KMS-11 (cell line): ENCODE data around the gene TGFB2.

Source experiments
- H2AFZ ChIP-seq: fragments of 200-600 bp; sonication (generic); 2 replicates; pipeline ENCODE4 v1.6.1; 2016; ENCODE audit warnings: antibody characterized with exemption, mixed run types, low read depth
- H3K27ac ChIP-seq: fragments of 200-600 bp; sonication (generic); 2 replicates; pipeline ENCODE4 v1.6.1; 2016; ENCODE audit warnings: mild to moderate bottlenecking, mixed run types
- H3K27me3 ChIP-seq: fragments of 200-600 bp; sonication (generic); 2 replicates; pipeline ENCODE4 v1.6.1; 2017; ENCODE audit warnings: mild to moderate bottlenecking, low read depth, mixed run types, moderate library complexity; ENCODE audit not compliant: insufficient read depth
- H3K36me3 ChIP-seq: fragments of 200-600 bp; sonication (generic); 2 replicates; pipeline ENCODE4 v1.6.1; 2017; ENCODE audit warnings: mild to moderate bottlenecking, mixed run types; ENCODE audit not compliant: insufficient read depth
- H3K4me1 ChIP-seq: fragments of 200-600 bp; sonication (generic); 2 replicates; pipeline ENCODE4 v1.6.1; 2016; ENCODE audit warnings: mild to moderate bottlenecking, low read depth, mixed run types; ENCODE audit not compliant: poor library complexity, severe bottlenecking
- H3K4me2 ChIP-seq: fragments of 200-600 bp; sonication (generic); 2 replicates; pipeline ENCODE4 v1.7.0; 2016; ENCODE audit warnings: mild to moderate bottlenecking, mixed run types
- H3K4me3 ChIP-seq: fragments of 200-600 bp; sonication (generic); IDR thresholded peaks from 2 replicates; pipeline ENCODE4 v1.6.1; 2017; ENCODE audit warnings: low read depth, low read length, mixed read lengths; ENCODE audit not compliant: insufficient read depth
- H3K79me2 ChIP-seq: fragments of 200-600 bp; sonication (generic); 2 replicates; pipeline ENCODE4 v1.6.1; 2016; ENCODE audit warnings: low read depth, mixed run types; ENCODE audit not compliant: insufficient read depth
- H3K9ac ChIP-seq: fragments of 200-600 bp; sonication (generic); 2 replicates; pipeline ENCODE4 v1.6.1; 2016; ENCODE audit warnings: mild to moderate bottlenecking, mixed run types
- H4K20me1 ChIP-seq: fragments of 200-600 bp; sonication (generic); 2 replicates; pipeline ENCODE4 v1.6.1; 2016; ENCODE audit warnings: mild to moderate bottlenecking, mixed run types; ENCODE audit not compliant: insufficient read depth
- CTCF ChIP-seq: fragments of 200-600 bp; sonication (generic); conservative IDR thresholded peaks from 2 replicates; pipeline ENCODE4 v1.6.1; 2017; ENCODE audit warnings: low read depth, mild to moderate bottlenecking, antibody characterized with exemption, low read length, moderate library complexity, mixed read lengths

TGFB2 gene

GRCh38 chr1:218350801-218351266 lies 5.7 kb downstream of the TGFB2 start:
- Histone ChIP-seq H3K27ac (no peak overlapping the region), H3K4me3 (no peak overlapping the region), H3K4me2 (no peak overlapping the region), H3K79me2 (no peaks in the 10 kb centered on the region), H3K27me3 (no peaks in the 10 kb centered on the region), H3K36me3 (no peaks in the 10 kb centered on the region), H3K4me1 (peaks cover 6% of the 10 kb centered on the region), H2AFZ (no peak overlapping the region), H4K20me1 (no peaks in the 10 kb centered on the region), H3K9ac (no peak overlapping the region)
- no peak for TF ChIP-seq CTCF

GRCh38 chr1:218351391-218352074 lies 6.4 kb downstream of the TGFB2 start:
- Histone ChIP-seq H3K9ac (no peak overlapping the region), H3K36me3 (no peaks in the 10 kb centered on the region), H3K4me3 (no peak overlapping the region), H3K79me2 (no peaks in the 10 kb centered on the region), H3K27ac (no peak overlapping the region), H3K4me1 (peaks cover 2% of the 10 kb centered on the region), H3K27me3 (no peaks in the 10 kb centered on the region), H3K4me2 (no peak overlapping the region), H4K20me1 (no peaks in the 10 kb centered on the region), H2AFZ (no peak overlapping the region)
- TF ChIP-seq CTCF = peak; percentile 42

- no peak overlapping the region for H2AFZ ChIP-seq
- no peaks in the 10 kb centered on the region for H4K20me1 ChIP-seq
- H3K9ac ChIP-seq = no peak overlapping the region
- H3K4me3 ChIP-seq = no peak overlapping the region
- H3K27ac ChIP-seq = no peak overlapping the region
- no peaks in the 10 kb centered on the region for H3K79me2 ChIP-seq
- no peaks in the 10 kb centered on the region for H3K27me3 ChIP-seq
- no peak overlapping the region for H3K4me2 ChIP-seq
- no peak for TF ChIP-seq CTCF
- H3K36me3 ChIP-seq = no peaks in the 10 kb centered on the region
- H3K4me1 ChIP-seq = no peaks in the 10 kb centered on the region
Measured at GRCh38 chr1:218352075-218352438, 6.9 kb downstream of the TGFB2 start.

GRCh38 chr1:218353656-218354055 lies 8.5 kb downstream of the TGFB2 start:
- no peak for TF ChIP-seq CTCF
- H3K36me3 ChIP-seq = no peaks in the 10 kb centered on the region
- no peaks in the 10 kb centered on the region for H3K4me1 ChIP-seq
- no peaks in the 10 kb centered on the region for H3K27me3 ChIP-seq
- H3K4me3 ChIP-seq = no peak overlapping the region
- H3K27ac ChIP-seq = no peak overlapping the region
- H3K9ac ChIP-seq = no peak overlapping the region
- no peaks in the 10 kb centered on the region for H4K20me1 ChIP-seq
- H3K4me2 ChIP-seq = no peak overlapping the region
- no peak overlapping the region for H2AFZ ChIP-seq
- H3K79me2 ChIP-seq = no peaks in the 10 kb centered on the region
